CD8-positive, alpha-beta memory T cell (primary cell): Measurements from ENCODE around the gene CAMK1D. TPM values are rescaled to one million over a fixed set of nuclear protein-coding genes. Genes with fewer than 3 reads are reported as not detected.

ENCODE experiments used
- CTCF ChIA-PET: fragments of 350-600 bp; sonication (Branson Sonifier 250); formaldehyde crosslinking; loops from one replicate; lab custom pipeline; 2021; ENCODE audit warnings: antibody characterized with exemption; lab: Charles Lee
- POLR2A ChIA-PET: fragments of 350-600 bp; sonication (Branson Sonifier 250); formaldehyde crosslinking; loops from one replicate; lab custom pipeline; 2021; ENCODE audit warnings: antibody characterized with exemption; lab: Charles Lee
- DNase-seq, 5 donors: peaks; one replicate each; pipeline versions ENCODE4 v3.0.0 to v3.0.0-alpha.2; 2020 to 2022; ENCODE audit warnings: mixed read lengths in 1 of 5
- H3K27ac ChIP-seq: one replicate; pipeline ENCODE4 v1.7.0; 2013; ENCODE audit warnings: low read depth, mild to moderate bottlenecking, low read length, moderate library complexity
- H3K27me3 ChIP-seq: 2 replicates; pipeline ENCODE4 v1.7.0; 2013; ENCODE audit warnings: low read length, mild to moderate bottlenecking; ENCODE audit not compliant: insufficient read depth, poor library complexity, severe bottlenecking
- H3K36me3 ChIP-seq: 2 replicates; pipeline ENCODE4 v1.7.0; 2013; ENCODE audit warnings: mild to moderate bottlenecking, low read length, moderate library complexity; ENCODE audit not compliant: insufficient read depth
- H3K4me1 ChIP-seq: 2 replicates; pipeline ENCODE4 v1.7.0; 2013; ENCODE audit warnings: mild to moderate bottlenecking, low read length, moderate library complexity; ENCODE audit not compliant: insufficient read depth
- H3K4me3 ChIP-seq: 2 replicates; pipeline ENCODE4 v1.7.0; 2013; ENCODE audit warnings: mild to moderate bottlenecking, low read length
- H3K9me3 ChIP-seq: 2 replicates; pipeline ENCODE4 v1.7.0; 2013; ENCODE audit warnings: mild to moderate bottlenecking, low read length
- H3K27ac Mint-ChIP-seq, 8 donors: one replicate each; pipeline ENCODE4 v1.8.0; 2020 to 2021; ENCODE audit warnings: mixed read lengths in 8 of 8, mild to moderate bottlenecking in 6 of 8, inconsistent platforms in 3 of 8, moderate library complexity in 3 of 8
- H3K27me3 Mint-ChIP-seq, 2 donors: one replicate each; pipeline ENCODE4 v1.8.0; 2020 to 2021; ENCODE audit warnings: mixed read lengths in 2 of 2, mild to moderate bottlenecking in 1 of 2, moderate library complexity in 1 of 2
- H3K36me3 Mint-ChIP-seq, 3 donors: one replicate each; pipeline ENCODE4 v1.8.0; 2020 to 2021; ENCODE audit warnings: mixed read lengths in 3 of 3, inconsistent platforms in 1 of 3, mild to moderate bottlenecking in 1 of 3
- H3K4me1 Mint-ChIP-seq, 3 donors: one replicate each; pipeline ENCODE4 v1.8.0; 2020 to 2021; ENCODE audit warnings: mixed read lengths in 3 of 3, inconsistent platforms in 1 of 3, mild to moderate bottlenecking in 1 of 3
- H3K4me3 Mint-ChIP-seq, 7 donors: one replicate each; pipeline ENCODE4 v1.8.0; 2020 to 2021; ENCODE audit warnings: mixed read lengths in 7 of 7, mild to moderate bottlenecking in 6 of 7, moderate library complexity in 4 of 7, inconsistent platforms in 2 of 7
- H3K9me3 Mint-ChIP-seq, 5 donors: one replicate each; pipeline ENCODE4 v1.8.0; 2020 to 2022; ENCODE audit warnings: mixed read lengths in 5 of 5, mild to moderate bottlenecking in 3 of 5, moderate library complexity in 2 of 5, inconsistent platforms in 1 of 5
- polyA plus RNA-seq: library from polyadenylated mRNA; unstranded; fragments of 300-500 nt; fragmentation: Illumina TruSeq; gene quantifications from one replicate; pipeline ENCODE4 v1.2.3, GENCODE V29; 2021
- total RNA-seq, 2 experiments: library from RNA; stranded (reverse); gene quantifications; one replicate each; pipeline ENCODE4 v1.2.3, GENCODE V29; 2021

Gene CAMK1D
- total and polyA plus RNA-seq, 3 experiments from 2014 or later, result 8.9 to 15.1 (median 10.0) TPM

- no peak for DNase-seq
- no peaks in the 10 kb centered on the region for H3K36me3 Mint-ChIP-seq
- peaks cover 9 to 16% of the 10 kb centered on the region in 2 donors for H3K27me3 Mint-ChIP-seq
- H3K4me1 Mint-ChIP-seq, result no peaks in the 10 kb centered on the region
- POLR2A ChIA-PET, result interaction anchor here (0.7 kb wide), 1 partner anchor 1201 kb away, joined by 7 read pairs; no protein-coding TSS in a partner anchor
- Histone ChIP-seq H3K4me1 (no peaks in the 10 kb centered on the region), H3K36me3 (no peaks in the 10 kb centered on the region), H3K27ac (no peak overlapping the region), H3K4me3 (no peak overlapping the region), H3K27me3 (no peaks in the 10 kb centered on the region), H3K9me3 (no peaks in the 10 kb centered on the region)
- no peaks in the 10 kb centered on the region for H3K9me3 Mint-ChIP-seq
- CTCF ChIA-PET, result no interaction called here
- H3K4me3 Mint-ChIP-seq, result no peak overlapping the region
- H3K27ac Mint-ChIP-seq, result no peak overlapping the region
These were observed 494.1 kb downstream of the CAMK1D start for GRCh38 chr10:12843296-12843945.

- Histone ChIP-seq H3K4me1 (no peaks in the 10 kb centered on the region), H3K27ac (no peak overlapping the region), H3K27me3 (no peaks in the 10 kb centered on the region), H3K9me3 (no peaks in the 10 kb centered on the region), H3K36me3 (no peaks in the 10 kb centered on the region), H3K4me3 (no peak overlapping the region)
- POLR2A ChIA-PET, result no interaction called here
- Mint-ChIP-seq H3K9me3 (no peaks in the 10 kb centered on the region), H3K27me3 (peaks cover 9 to 20% of the 10 kb centered on the region in 2 donors), H3K4me1 (no peaks in the 10 kb centered on the region), H3K36me3 (no peaks in the 10 kb centered on the region), H3K4me3 (no peak overlapping the region), H3K27ac (no peak overlapping the region)
- no peak for DNase-seq
- CTCF ChIA-PET, result no interaction called here
These were observed 495.6 kb downstream of the CAMK1D start for GRCh38 chr10:12844811-12845483.

- no peaks in the 10 kb centered on the region for H3K36me3 Mint-ChIP-seq
- H3K27ac ChIP-seq, result no peak overlapping the region
- CTCF ChIA-PET, result no interaction called here
- no peak overlapping the region for H3K4me3 ChIP-seq
- H3K27ac Mint-ChIP-seq, result no peak overlapping the region
- no peak for DNase-seq
- no peaks in the 10 kb centered on the region for H3K27me3 ChIP-seq
- no peak overlapping the region for H3K4me3 Mint-ChIP-seq
- POLR2A ChIA-PET, result no interaction called here
- no peaks in the 10 kb centered on the region for H3K4me1 ChIP-seq
- H3K9me3 ChIP-seq, result no peaks in the 10 kb centered on the region
- no peaks in the 10 kb centered on the region for H3K9me3 Mint-ChIP-seq
- H3K27me3 Mint-ChIP-seq, result peaks cover 7 to 30% of the 10 kb centered on the region in 2 donors
- H3K4me1 Mint-ChIP-seq, result no peaks in the 10 kb centered on the region
- H3K36me3 ChIP-seq, result no peaks in the 10 kb centered on the region
These were observed 497.4 kb downstream of the CAMK1D start for GRCh38 chr10:12846718-12847117.

GRCh38 chr10:12847361-12847975 lies 498.1 kb downstream of the CAMK1D start:
- Mint-ChIP-seq H3K36me3 (no peaks in the 10 kb centered on the region), H3K4me3 (no peak overlapping the region), H3K27me3 (peaks cover 7 to 34% of the 10 kb centered on the region in 2 donors), H3K9me3 (no peaks in the 10 kb centered on the region), H3K4me1 (no peaks in the 10 kb centered on the region), H3K27ac (no peak overlapping the region)
- no peak for DNase-seq
- Histone ChIP-seq H3K27ac (no peak overlapping the region), H3K4me3 (no peak overlapping the region), H3K27me3 (no peaks in the 10 kb centered on the region), H3K9me3 (no peaks in the 10 kb centered on the region), H3K36me3 (no peaks in the 10 kb centered on the region), H3K4me1 (no peaks in the 10 kb centered on the region)
- ChIA-PET POLR2A (no interaction called here), CTCF (no interaction called here)

GRCh38 chr10:12848439-12849173 lies 499.3 kb downstream of the CAMK1D start:
- H3K9me3 ChIP-seq, result no peaks in the 10 kb centered on the region
- no peak for DNase-seq
- no peaks in the 10 kb centered on the region for H3K36me3 ChIP-seq
- Mint-ChIP-seq H3K4me3 (no peak overlapping the region), H3K27ac (peak overlapping the region in 1 of 8 donors; percentile 36), H3K36me3 (no peaks in the 10 kb centered on the region), H3K9me3 (no peaks in the 10 kb centered on the region), H3K27me3 (peaks cover 7 to 38% of the 10 kb centered on the region in 2 donors), H3K4me1 (no peaks in the 10 kb centered on the region)
- ChIA-PET POLR2A (no interaction called here), CTCF (no interaction called here)
- no peak overlapping the region for H3K4me3 ChIP-seq
- no peaks in the 10 kb centered on the region for H3K27me3 ChIP-seq
- H3K27ac ChIP-seq, result no peak overlapping the region
- H3K4me1 ChIP-seq, result no peaks in the 10 kb centered on the region

GRCh38 chr10:12849319-12850181 lies 500.2 kb downstream of the CAMK1D start:
- Mint-ChIP-seq H3K27ac (no peak overlapping the region), H3K4me3 (no peak overlapping the region), H3K27me3 (peaks cover 7 to 42% of the 10 kb centered on the region in 2 donors), H3K9me3 (no peaks in the 10 kb centered on the region), H3K36me3 (no peaks in the 10 kb centered on the region), H3K4me1 (no peaks in the 10 kb centered on the region)
- CTCF ChIA-PET, result no interaction called here
- DNase-seq, result no peak
- Histone ChIP-seq H3K4me3 (no peak overlapping the region), H3K27me3 (no peaks in the 10 kb centered on the region), H3K36me3 (no peaks in the 10 kb centered on the region), H3K9me3 (no peaks in the 10 kb centered on the region), H3K27ac (no peak overlapping the region), H3K4me1 (no peaks in the 10 kb centered on the region)
- POLR2A ChIA-PET, result no interaction called here

- no peak overlapping the region for H3K4me3 ChIP-seq
- Mint-ChIP-seq H3K36me3 (no peaks in the 10 kb centered on the region), H3K27ac (no peak overlapping the region), H3K4me1 (no peaks in the 10 kb centered on the region), H3K27me3 (peaks cover 7 to 41% of the 10 kb centered on the region in 2 donors), H3K9me3 (peaks cover 0 to 2% (median 0%) of the 10 kb centered on the region in 5 donors), H3K4me3 (no peak overlapping the region)
- no peak overlapping the region for H3K27ac ChIP-seq
- no peaks in the 10 kb centered on the region for H3K9me3 ChIP-seq
- ChIA-PET CTCF (no interaction called here), POLR2A (no interaction called here)
- no peaks in the 10 kb centered on the region for H3K27me3 ChIP-seq
- no peaks in the 10 kb centered on the region for H3K36me3 ChIP-seq
- H3K4me1 ChIP-seq, result no peaks in the 10 kb centered on the region
- DNase-seq, result no peak
These were observed 503.3 kb downstream of the CAMK1D start for GRCh38 chr10:12852687-12853086.
